Hindlimb muscle (tissue), 1 donor: ENCODE measurements around the gene LRMDA. TPM values are rescaled to one million over a fixed set of nuclear protein-coding genes. Genes with fewer than 3 reads are reported as not detected.

ENCODE experiments used
- DNase-seq: peaks from one replicate; pipeline ENCODE4 v3.0.0-alpha.2; 2013
- polyA plus RNA-seq: library from polyadenylated mRNA; unstranded; fragments of 120-200 nt; gene quantifications from one replicate; pipeline ENCODE4 v1.2.1, GENCODE V29; 2013; ENCODE audit not compliant: insufficient read length

LRMDA gene
- polyA plus RNA-seq, 1 donor = 6.6 TPM

GRCh38 chr10:75477680-75478079, 46.3 kb downstream of the LRMDA start:
- DNase-seq = no peak

DNA sequence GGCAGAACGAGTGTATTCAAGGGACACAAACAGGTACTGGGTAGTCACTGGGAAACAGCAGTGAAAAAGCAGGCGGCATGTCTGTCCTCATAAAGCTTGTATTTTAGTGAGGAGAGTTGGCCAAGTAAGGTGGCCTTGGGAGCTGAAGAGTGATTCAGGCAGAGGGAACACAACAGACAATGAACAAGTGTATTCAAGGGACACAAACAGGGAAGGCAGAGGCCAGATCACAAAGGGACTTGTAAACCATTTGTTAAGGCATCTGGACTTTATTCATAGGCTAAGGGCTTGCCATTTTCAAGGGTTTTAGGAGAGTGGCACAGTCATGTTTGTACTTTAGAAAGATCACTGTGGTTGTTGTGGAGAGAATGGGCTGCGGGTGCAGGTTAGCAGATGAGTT, 49.0 kb downstream of the LRMDA start:
- DNase-seq = no peak

DNA sequence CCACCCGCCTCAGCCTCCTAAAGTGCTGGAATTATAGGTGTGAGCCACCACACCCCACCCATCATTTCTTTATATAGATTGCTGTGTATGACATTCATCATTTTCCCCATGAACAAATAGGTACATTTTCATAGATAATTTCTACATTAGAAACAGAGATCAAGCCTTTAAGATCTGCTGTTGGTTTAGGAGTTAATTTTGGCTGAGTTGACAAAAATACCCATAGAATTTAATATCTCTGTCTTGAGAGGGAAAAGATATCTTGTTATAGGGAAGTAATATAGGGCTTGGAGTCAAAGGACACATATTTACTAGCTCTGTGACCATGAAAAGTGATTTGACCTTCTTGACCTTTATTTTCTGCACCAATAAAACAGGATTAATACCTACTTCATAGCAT, 51.8 kb downstream of the LRMDA start:
- no peak for DNase-seq

- no peak for DNase-seq
These were observed 53.3 kb downstream of the LRMDA start for GRCh38 chr10:75484717-75485116.

GRCh38 chr10:75486591-75486990, 55.2 kb downstream of the LRMDA start:
- no peak for DNase-seq

GRCh38 chr10:75487087-75487754, 55.8 kb downstream of the LRMDA start:
- DNase-seq = no peak

GRCh38 chr10:75487755-75488125, 56.3 kb downstream of the LRMDA start:
- DNase-seq = no peak

GRCh38 chr10:75492173-75492925, 60.9 kb downstream of the LRMDA start:
- DNase-seq = no peak

GRCh38 chr10:75493464-75493863, 62.0 kb downstream of the LRMDA start:
- no peak for DNase-seq

GRCh38 chr10:75495434-75496190, 64.2 kb downstream of the LRMDA start:
- DNase-seq = no peak

GRCh38 chr10:75496191-75496567, 64.8 kb downstream of the LRMDA start:
- DNase-seq = no peak

GRCh38 chr10:75497997-75498883, 66.8 kb downstream of the LRMDA start:
- DNase-seq = no peak

GRCh38 chr10:75498884-75499350, 67.5 kb downstream of the LRMDA start:
- DNase-seq = no peak

- no peak for DNase-seq
These were observed 68.2 kb downstream of the LRMDA start for GRCh38 chr10:75499556-75500160.

DNA sequence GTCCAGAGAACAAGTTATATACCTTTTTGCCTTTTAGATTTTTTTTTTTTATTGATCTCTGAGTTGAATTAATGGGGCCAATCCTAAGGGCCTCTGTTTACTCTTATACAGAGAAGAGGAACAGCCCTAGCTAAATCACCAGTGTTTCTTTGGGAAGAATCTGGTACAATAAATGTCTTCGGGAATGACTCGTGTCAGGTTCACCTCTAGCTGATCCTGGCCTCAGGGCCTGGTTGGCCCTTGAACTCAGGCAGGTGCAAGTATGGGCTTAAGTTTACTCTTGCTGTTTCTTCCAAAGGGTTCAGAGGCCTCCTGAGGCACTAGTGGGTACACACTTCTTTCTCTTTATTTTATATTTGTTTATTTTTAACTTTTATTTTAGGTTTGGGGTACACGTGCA, 71.0 kb downstream of the LRMDA start:
- DNase-seq = no peak

DNA sequence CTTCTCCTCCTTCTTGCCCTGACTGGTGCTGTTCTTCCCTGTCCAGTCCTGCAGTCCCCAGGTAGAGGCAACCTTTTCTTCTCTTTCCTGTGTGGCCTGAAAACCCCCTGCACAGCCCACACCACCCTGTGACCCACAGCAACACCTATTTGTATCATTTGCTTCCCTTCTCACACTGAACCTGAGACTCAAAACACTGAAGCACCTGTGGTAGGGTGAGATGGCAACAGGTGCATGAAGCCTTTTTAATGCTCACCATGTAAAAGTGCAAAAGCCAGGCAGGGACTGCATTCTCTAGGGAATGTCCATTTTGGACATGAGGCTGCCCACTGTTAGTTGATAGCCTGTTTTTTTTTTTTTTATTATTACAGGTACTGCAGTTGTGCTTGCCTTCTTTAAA, 71.4 kb downstream of the LRMDA start:
- no peak for DNase-seq

GRCh38 chr10:75505293-75505692, 73.9 kb downstream of the LRMDA start:
- no peak for DNase-seq

GRCh38 chr10:75505840-75506506, 74.5 kb downstream of the LRMDA start:
- no peak for DNase-seq

- DNase-seq = no peak
These were observed 75.5 kb downstream of the LRMDA start for GRCh38 chr10:75506930-75507329.

DNA sequence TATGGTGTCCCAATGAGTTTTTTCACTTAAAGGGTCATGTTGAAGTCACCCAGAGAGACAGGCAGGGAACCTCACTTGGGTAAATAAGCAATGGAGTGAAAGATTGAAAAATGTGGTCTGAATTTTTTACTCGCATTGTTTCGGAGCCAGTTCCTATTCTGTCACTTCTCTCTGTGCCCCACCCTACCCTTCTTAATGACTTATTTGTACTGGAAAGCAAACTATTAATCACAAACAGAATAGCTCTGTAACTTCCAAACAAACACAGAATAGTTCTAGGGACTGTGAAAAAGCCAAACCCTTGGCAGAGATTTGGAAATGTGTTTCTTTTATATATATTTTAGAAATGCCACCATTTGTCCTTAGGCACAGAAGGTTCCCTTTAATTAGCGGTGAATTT, 76.0 kb downstream of the LRMDA start:
- no peak for DNase-seq

DNA sequence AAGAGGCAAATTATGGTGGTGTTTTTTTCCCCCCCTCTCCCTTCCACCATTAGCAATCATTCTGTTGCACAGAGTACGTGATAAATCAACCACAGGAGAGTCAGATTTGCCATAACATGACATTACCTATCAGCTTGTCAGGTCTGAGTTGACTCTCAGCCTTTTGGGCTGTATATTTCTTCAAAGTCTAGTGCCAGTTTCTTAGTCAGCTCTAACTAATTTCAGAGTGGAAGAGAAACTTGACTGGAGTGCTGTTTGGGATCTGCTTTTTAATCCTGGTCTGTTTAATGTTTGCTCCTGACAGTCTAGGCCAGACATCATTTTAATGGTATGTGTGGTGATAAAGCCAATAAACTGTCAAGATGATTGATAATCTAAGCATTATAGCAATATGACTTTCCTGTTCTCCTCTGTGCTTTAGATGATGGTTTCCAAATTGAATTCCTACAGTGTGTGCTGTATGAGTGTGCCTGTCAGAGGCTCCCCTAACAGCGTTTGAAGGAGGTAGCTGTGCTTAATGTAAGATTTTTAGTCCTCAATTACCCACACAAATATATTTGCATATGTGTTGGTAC, 76.9 kb downstream of the LRMDA start:
- peak; percentile 27 for DNase-seq
